HG03108 (cell line): ENCODE results near the gene SLC26A11.

Experiments used
- ATAC-seq: cut with Tn5 transposase; IDR thresholded peaks from one replicate; pipeline ENCODE4 v1.9.1; 2021; ENCODE audit warnings: moderate library complexity; ENCODE audit not compliant: unreplicated experiment

SLC26A11 gene

GRCh38 chr17:80220054-80220735 lies at the start of gene SLC26A11, which contains the start of gene SGSH:
TSS of gene SLC26A11 (plus strand) at chr17:80220427. CDS start at chr17:80221561, 1,134 bp downstream.
TSS of gene SGSH (minus strand) at chr17:80220333. CDS start at chr17:80220313, 20 bp downstream.
- ATAC-seq = peak; percentile 18

- ATAC-seq = no peak
These were observed 48.5 kb upstream of the SLC26A11 start for GRCh38 chr17:80171681-80172080.

DNA sequence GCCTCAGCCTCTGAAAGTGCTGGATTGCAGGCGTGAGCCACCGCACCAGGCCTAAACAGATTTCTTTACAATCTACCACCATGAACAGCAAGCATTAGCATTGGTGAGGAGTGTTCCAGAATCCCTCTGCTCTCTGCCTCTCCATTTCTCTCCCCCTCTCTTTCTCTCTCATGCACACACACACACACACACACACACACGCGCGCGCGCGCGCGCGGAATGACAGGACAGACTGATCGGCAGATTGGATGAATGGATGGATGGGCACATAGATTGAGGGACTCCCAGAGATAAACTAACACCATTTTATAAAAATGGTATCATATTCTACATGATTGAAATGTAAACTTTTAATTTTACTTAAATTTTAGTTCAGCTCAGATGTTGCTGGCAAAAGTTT lies 47.1 kb upstream of the SLC26A11 start:
- ATAC-seq = no peak

GRCh38 chr17:80173916-80174315 lies 46.3 kb upstream of the SLC26A11 start:
- no peak for ATAC-seq

- no peak for ATAC-seq
These were observed 43.5 kb upstream of the SLC26A11 start for GRCh38 chr17:80176757-80177156.

DNA sequence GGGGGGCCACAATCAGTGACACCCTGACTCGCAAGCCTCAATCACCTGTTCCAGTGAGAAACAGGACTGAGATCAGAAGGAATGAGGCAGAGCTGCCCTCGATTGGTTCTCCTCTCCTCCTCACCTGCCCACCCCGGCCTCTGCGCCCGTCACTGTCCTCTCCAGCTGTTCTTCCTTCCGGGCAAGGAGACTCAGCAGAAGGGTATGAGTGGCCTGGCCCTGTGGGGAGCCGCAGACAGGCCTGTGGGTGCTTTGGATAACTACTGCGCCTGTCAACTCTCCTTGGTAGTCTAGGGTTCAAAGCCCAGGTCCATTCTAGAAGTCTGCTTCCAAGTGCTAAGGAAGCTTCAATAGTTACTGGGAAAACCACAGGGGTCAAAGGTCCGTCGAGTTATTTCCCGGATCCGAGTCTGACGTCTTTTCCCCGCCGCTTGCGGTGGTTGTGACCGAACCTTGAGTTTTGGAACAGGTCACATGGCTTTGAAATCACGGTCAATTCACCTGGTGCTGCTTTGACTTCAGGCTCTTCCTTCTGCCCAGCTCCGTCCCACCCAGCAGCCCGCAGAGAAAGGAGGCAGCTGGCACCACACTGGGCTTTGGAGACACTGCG lies 42.1 kb upstream of the SLC26A11 start:
- ATAC-seq = no peak

- no peak for ATAC-seq
These were observed 40.0 kb upstream of the SLC26A11 start for GRCh38 chr17:80180192-80180591.

- ATAC-seq = no peak
These were observed 38.8 kb upstream of the SLC26A11 start for GRCh38 chr17:80181431-80181830.

GRCh38 chr17:80182118-80182844 lies 37.9 kb upstream of the SLC26A11 start:
- ATAC-seq = no peak

- ATAC-seq = no peak
These were observed 37.4 kb upstream of the SLC26A11 start for GRCh38 chr17:80182845-80183223.

- ATAC-seq = no peak
These were observed 36.4 kb upstream of the SLC26A11 start for GRCh38 chr17:80183581-80184422.

DNA sequence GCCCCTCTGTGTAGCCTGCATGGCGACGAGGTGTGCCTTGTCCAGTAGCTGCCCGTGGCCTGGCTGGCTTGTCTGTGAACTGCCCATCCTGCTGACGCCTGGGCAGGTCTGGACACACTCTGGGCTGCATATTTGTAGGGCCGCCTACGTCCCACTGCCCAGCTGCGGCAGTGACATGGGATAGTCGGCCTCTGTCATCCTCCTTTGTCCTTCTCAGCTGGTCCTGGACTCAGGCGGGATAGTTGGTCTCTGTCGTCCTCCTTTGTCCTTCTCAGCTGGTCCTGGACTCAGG lies 35.9 kb upstream of the SLC26A11 start:
- ATAC-seq = no peak

- ATAC-seq = no peak
These were observed 34.3 kb upstream of the SLC26A11 start for GRCh38 chr17:80185968-80186367.

DNA sequence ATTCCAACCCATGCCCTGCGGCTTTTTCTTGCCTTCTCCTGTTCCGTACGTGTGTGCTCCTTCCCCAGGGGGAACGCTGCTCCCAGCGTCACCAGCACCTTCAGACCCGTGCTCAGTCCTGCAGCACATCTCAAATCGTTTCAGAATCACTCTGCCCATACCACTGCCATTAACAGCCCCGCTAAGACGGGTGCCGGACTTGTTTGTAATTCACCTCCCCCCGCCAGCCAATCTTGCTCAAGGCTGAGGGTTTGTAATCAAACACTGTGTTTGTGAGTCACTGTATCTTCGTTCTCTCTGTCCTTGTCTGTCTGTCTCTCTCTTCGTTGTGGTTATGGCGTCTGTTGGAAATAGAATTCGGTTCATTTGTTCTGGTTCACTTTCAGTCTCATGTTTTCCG lies 33.1 kb upstream of the SLC26A11 start:
- ATAC-seq = no peak

DNA sequence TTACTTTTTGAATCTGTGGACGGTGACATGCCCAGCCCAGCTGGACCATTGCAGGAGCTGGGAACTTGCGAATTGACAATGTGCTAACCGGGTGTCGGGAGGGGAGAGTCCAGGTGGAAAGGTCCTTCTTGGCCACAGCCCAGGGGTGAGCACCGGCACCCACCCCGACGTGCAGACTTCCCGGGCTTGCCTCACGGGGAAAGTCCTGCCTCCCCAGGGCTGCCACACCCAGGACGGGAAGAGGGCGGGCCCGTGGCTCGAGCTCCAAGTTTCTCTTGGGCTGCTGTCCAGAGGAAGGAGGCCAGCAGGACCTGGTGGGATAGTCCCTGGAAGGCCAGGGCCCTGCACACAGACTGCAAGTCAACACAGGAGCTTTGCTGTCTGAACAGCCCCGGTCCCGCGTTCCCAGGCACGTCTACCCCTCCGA lies 32.7 kb upstream of the SLC26A11 start:
- ATAC-seq = no peak

- ATAC-seq = no peak
These were observed 30.6 kb upstream of the SLC26A11 start for GRCh38 chr17:80189611-80190010.

- ATAC-seq = no peak
These were observed 29.5 kb upstream of the SLC26A11 start for GRCh38 chr17:80190716-80191115.

GRCh38 chr17:80191192-80191591 lies 29.0 kb upstream of the SLC26A11 start:
- no peak for ATAC-seq

DNA sequence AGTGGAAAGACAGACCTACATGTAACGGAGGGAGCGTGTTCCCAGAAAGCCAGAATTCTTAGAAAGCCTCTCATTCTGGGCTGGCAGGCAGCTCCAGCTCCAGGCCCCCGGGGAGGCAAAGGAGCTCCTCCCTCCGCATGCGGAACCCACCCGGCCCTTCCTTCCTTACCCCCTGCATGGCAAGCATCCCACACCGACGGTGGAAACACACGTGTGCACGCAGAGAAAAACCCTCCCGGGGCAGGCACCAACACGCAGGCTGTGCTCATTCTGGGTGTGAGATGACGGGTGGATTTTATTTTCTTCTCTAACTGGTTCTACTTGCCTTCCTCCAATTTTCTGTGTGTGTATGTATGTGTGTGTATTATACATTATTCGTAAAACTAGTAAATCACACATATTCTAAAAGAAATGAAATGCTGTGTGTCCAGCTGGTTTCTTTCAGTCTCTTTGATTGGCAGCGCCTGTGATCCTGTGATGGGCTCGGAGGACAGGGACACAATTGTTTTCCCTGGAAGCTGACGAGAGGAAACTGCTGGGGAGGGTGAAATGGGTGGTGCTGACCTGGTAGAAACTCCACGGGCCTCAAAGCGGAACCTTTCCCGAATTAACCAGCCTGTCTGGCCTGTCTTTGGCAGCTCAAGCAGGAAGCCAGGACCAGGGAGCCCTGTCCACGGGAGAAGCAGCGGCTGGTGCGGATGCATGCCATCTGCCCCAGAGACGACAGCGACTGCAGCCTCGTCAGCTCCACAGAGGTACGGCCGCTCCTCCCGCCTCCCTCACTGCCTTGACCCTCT lies 28.2 kb upstream of the SLC26A11 start:
- no peak for ATAC-seq

DNA sequence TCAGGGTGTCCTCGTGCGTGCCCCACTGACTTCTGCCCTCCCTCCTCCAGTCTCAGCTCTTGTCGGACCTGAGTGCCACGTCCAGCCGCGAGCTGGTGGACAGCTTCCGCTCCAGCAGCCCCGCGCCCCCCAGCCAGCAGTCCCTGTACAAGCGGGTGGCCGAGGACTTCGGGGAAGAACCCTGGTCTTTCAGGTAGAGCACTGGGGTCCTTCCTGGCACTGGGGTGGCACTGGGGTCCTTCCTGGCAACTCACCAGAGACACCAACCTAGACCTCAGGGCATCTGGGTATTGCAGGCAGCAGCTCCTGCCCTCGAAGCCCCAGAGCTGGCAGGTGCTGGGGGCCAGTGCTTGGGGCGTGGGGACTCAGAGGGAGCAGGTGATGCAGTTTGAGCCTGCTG lies 25.1 kb upstream of the SLC26A11 start:
- ATAC-seq = no peak
